Measurements from ENCODE around the gene ARL4D.

DNA sequence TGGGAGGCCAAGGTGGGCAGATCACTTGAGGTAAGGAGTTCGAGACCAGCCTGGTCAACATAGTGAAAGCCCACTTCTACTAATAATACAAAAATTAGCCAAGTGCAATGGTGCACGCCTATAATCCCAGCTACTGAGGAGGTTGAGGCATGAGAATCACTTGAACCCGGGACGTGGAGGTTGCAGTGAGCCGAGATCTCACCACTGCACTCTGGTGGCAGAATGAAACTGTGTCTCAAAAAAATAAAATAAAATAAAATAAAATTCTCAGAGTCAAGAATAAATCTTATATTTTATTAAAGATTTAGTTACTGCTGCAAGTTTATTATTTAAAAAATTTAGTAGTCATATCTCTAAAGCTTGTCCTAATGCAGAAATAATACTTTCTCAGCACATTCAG is 29.7 kb downstream of the ARL4D start:
- TF ChIP-seq, protein P1, sequence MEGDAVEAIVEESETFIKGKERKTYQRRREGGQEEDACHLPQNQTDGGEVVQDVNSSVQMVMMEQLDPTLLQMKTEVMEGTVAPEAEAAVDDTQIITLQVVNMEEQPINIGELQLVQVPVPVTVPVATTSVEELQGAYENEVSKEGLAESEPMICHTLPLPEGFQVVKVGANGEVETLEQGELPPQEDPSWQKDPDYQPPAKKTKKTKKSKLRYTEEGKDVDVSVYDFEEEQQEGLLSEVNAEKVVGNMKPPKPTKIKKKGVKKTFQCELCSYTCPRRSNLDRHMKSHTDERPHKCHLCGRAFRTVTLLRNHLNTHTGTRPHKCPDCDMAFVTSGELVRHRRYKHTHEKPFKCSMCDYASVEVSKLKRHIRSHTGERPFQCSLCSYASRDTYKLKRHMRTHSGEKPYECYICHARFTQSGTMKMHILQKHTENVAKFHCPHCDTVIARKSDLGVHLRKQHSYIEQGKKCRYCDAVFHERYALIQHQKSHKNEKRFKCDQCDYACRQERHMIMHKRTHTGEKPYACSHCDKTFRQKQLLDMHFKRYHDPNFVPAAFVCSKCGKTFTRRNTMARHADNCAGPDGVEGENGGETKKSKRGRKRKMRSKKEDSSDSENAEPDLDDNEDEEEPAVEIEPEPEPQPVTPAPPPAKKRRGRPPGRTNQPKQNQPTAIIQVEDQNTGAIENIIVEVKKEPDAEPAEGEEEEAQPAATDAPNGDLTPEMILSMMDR (IDR thresholded peaks at IDR 0.05): no peak
- TF ChIP-seq POLR2A (IDR thresholded peaks at IDR 0.05): no peak
